ENCODE measurements around the gene RPE65.

Gene RPE65

GRCh38 chr1:68429233-68429808, 20.4 kb downstream of the RPE65 start:
- no peaks in the 10 kb centered on the region for H3K27me3 ChIP-seq (ENCODE audit: insufficient read depth, low read length, poor library complexity)
- H3K4me3 ChIP-seq (ENCODE audit: low read depth in 1 of 2, low read length in 2 of 2), result no peak overlapping the region
- TF ChIP-seq, protein P1, sequence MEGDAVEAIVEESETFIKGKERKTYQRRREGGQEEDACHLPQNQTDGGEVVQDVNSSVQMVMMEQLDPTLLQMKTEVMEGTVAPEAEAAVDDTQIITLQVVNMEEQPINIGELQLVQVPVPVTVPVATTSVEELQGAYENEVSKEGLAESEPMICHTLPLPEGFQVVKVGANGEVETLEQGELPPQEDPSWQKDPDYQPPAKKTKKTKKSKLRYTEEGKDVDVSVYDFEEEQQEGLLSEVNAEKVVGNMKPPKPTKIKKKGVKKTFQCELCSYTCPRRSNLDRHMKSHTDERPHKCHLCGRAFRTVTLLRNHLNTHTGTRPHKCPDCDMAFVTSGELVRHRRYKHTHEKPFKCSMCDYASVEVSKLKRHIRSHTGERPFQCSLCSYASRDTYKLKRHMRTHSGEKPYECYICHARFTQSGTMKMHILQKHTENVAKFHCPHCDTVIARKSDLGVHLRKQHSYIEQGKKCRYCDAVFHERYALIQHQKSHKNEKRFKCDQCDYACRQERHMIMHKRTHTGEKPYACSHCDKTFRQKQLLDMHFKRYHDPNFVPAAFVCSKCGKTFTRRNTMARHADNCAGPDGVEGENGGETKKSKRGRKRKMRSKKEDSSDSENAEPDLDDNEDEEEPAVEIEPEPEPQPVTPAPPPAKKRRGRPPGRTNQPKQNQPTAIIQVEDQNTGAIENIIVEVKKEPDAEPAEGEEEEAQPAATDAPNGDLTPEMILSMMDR (IDR thresholded peaks at IDR 0.05; ENCODE audit: borderline replicate concordance, extremely low read depth, low read length, poor library complexity, severe bottlenecking), result no peak
- no peak for TF ChIP-seq EZH2 (IDR thresholded peaks at IDR 0.05; ENCODE audit: borderline replicate concordance, low read depth, low read length, severe bottlenecking)
- H3K9me3 ChIP-seq (ENCODE audit: insufficient read depth, low read length, severe bottlenecking), result no peaks in the 10 kb centered on the region
- no peak overlapping the region for H3K4me2 ChIP-seq (ENCODE audit: insufficient read depth, low read length)
- H2AFZ ChIP-seq (ENCODE audit: low read depth, low read length), result no peak overlapping the region
- no peak overlapping the region for H3K27ac ChIP-seq (ENCODE audit: low read length)
- H3K79me2 ChIP-seq (ENCODE audit: insufficient read depth, low read length), result no peaks in the 10 kb centered on the region
- no peak overlapping the region for H3K9ac ChIP-seq (ENCODE audit: low read depth, low read length)
- no peak for DNase-seq
- no peaks in the 10 kb centered on the region for H3K36me3 ChIP-seq (ENCODE audit: insufficient read depth, low read length)
- no peaks in the 10 kb centered on the region for H3K4me1 ChIP-seq (ENCODE audit: insufficient read depth, low read length)
- H4K20me1 ChIP-seq (ENCODE audit: insufficient read depth, low read length), result no peaks in the 10 kb centered on the region
- no peak for ATAC-seq (ENCODE audit: insufficient read depth, low read depth)

GRCh38 chr1:68426594-68426993, 23.2 kb downstream of the RPE65 start:
- Histone ChIP-seq H3K9ac (ENCODE audit: low read depth, low read length) (no peak overlapping the region), H3K4me1 (ENCODE audit: insufficient read depth, low read length) (no peaks in the 10 kb centered on the region), H3K4me2 (ENCODE audit: insufficient read depth, low read length) (no peak overlapping the region), H3K4me3 (ENCODE audit: low read depth in 1 of 2, low read length in 2 of 2) (no peak overlapping the region), H3K79me2 (ENCODE audit: insufficient read depth, low read length) (no peaks in the 10 kb centered on the region), H3K36me3 (ENCODE audit: insufficient read depth, low read length) (no peaks in the 10 kb centered on the region), H4K20me1 (ENCODE audit: insufficient read depth, low read length) (no peaks in the 10 kb centered on the region), H3K27ac (ENCODE audit: low read length) (no peak overlapping the region), H3K9me3 (ENCODE audit: insufficient read depth, low read length, severe bottlenecking) (no peaks in the 10 kb centered on the region), H3K27me3 (ENCODE audit: insufficient read depth, low read length, poor library complexity) (no peaks in the 10 kb centered on the region), H2AFZ (ENCODE audit: low read depth, low read length) (no peak overlapping the region)
- ATAC-seq (ENCODE audit: insufficient read depth, low read depth) (no peak), DNase-seq (no peak)
- no peak for TF ChIP-seq EZH2 (IDR thresholded peaks at IDR 0.05; ENCODE audit: borderline replicate concordance, low read depth, low read length, severe bottlenecking)
- TF ChIP-seq, protein P1 (IDR thresholded peaks at IDR 0.05; ENCODE audit: borderline replicate concordance, extremely low read depth, low read length, poor library complexity, severe bottlenecking), result no peak

GRCh38 chr1:68421350-68421749, 28.4 kb downstream of the RPE65 start:
- Histone ChIP-seq H3K27ac (ENCODE audit: low read length) (no peak overlapping the region), H3K27me3 (ENCODE audit: insufficient read depth, low read length, poor library complexity) (no peaks in the 10 kb centered on the region), H3K79me2 (ENCODE audit: insufficient read depth, low read length) (no peaks in the 10 kb centered on the region), H3K4me3 (ENCODE audit: low read depth in 1 of 2, low read length in 2 of 2) (no peak overlapping the region), H2AFZ (ENCODE audit: low read depth, low read length) (no peak overlapping the region), H3K4me2 (ENCODE audit: insufficient read depth, low read length) (no peak overlapping the region), H3K4me1 (ENCODE audit: insufficient read depth, low read length) (no peaks in the 10 kb centered on the region), H4K20me1 (ENCODE audit: insufficient read depth, low read length) (no peaks in the 10 kb centered on the region), H3K9ac (ENCODE audit: low read depth, low read length) (no peak overlapping the region), H3K9me3 (ENCODE audit: insufficient read depth, low read length, severe bottlenecking) (no peaks in the 10 kb centered on the region), H3K36me3 (ENCODE audit: insufficient read depth, low read length) (no peaks in the 10 kb centered on the region)
- DNase-seq, result no peak
- no peak for ATAC-seq (ENCODE audit: insufficient read depth, low read depth)
- no peak for TF ChIP-seq EZH2 (IDR thresholded peaks at IDR 0.05; ENCODE audit: borderline replicate concordance, low read depth, low read length, severe bottlenecking)
- TF ChIP-seq, protein P1 (IDR thresholded peaks at IDR 0.05; ENCODE audit: borderline replicate concordance, extremely low read depth, low read length, poor library complexity, severe bottlenecking), result no peak

Measured in DND-41 (cell line).